Measurements from ENCODE around the gene EIPR1. TPM values are rescaled to one million over a fixed set of nuclear protein-coding genes. Genes with fewer than 3 reads are reported as not detected.
A peak's percentile ranks its signal among the peaks of the same experiment; 100 is the strongest.

EIPR1 gene
- total RNA-seq, 4 donors from 2014 or later, result 26.1 to 51.6 (median 40.0) TPM

DNA sequence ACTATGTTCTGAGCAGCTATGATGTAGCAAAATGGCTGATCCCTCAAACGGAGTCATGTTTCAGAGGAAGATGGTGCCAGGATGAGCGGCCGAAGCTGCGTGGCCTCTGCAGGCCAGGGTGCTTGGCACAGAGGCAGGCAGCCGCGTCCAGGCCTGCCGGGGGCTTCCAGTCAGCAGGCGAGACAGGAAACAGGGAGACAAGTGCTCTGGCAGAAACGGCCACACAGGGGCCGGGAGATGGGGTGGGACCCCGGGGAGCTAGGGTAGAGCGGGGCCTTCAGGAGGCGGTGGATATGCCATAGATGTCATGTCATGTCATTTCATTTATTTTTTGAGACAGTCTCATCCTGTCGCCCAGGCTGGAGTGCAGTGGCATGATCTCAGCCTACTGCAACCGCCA lies 50.7 kb downstream of the EIPR1 start:
- Histone ChIP-seq H3K36me3 (no peaks in the 10 kb centered on the region), H3K4me3 (replicated peaks in 1 of 3) (no peak overlapping the region), H3K4me1 (peaks cover 11 to 13% of the 10 kb centered on the region in 2 donors), H3K27me3 (no peaks in the 10 kb centered on the region), H3K27ac (peak overlapping the region in 1 of 3 donors; percentile 24), H3K9me3 (no peaks in the 10 kb centered on the region)
- WGBS, 2 donors, result 90 to 93% methylated on average over 15 of the region's 15 CpGs
- intact Hi-C loops (cut with DNase I), result no loop called here
- TF ChIP-seq POLR2A (IDR thresholded peaks at IDR 0.05) (no peak), CTCF (IDR thresholded peaks at IDR 0.05) (no peak)
- DNase-seq, result no peak

DNA sequence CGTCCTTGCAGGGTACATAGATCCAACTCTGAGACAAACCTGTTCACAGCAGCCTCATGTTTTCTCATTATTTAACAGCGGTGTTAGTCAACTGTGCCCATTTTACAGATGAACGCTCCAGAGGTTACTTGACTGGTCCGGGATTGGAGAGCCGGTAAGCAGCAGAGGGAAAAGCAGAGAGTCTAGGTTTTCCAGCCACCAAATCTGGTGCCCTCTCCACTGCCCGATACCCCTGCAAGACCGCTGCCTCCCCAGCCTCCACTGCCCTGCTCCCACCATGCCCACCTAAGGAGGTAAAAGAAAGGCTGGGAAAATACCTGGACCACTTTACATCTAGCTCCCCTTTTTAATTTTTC lies 51.5 kb downstream of the EIPR1 start:
- intact Hi-C loops (cut with DNase I), result no loop called here
- WGBS, 2 donors, result 79 to 88% methylated on average over 7 of the region's 7 CpGs
- no peak for DNase-seq
- H3K36me3 ChIP-seq, result no peaks in the 10 kb centered on the region
- no peak overlapping the region for H3K27ac ChIP-seq
- no peak overlapping the region for H3K4me3 ChIP-seq (replicated peaks in 1 of 3)
- no peaks in the 10 kb centered on the region for H3K27me3 ChIP-seq
- no peaks in the 10 kb centered on the region for H3K9me3 ChIP-seq
- TF ChIP-seq POLR2A (IDR thresholded peaks at IDR 0.05), result no peak
- no peak for TF ChIP-seq CTCF (IDR thresholded peaks at IDR 0.05)
- H3K4me1 ChIP-seq, result peaks cover 13 to 16% of the 10 kb centered on the region in 2 donors

GRCh38 chr2:3325458-3326181 lies 52.0 kb downstream of the EIPR1 start:
- Histone ChIP-seq H3K27ac (no peak overlapping the region), H3K36me3 (no peaks in the 10 kb centered on the region), H3K4me3 (replicated peaks in 1 of 3) (no peak overlapping the region), H3K27me3 (no peaks in the 10 kb centered on the region), H3K4me1 (peaks cover 13 to 16% of the 10 kb centered on the region in 2 donors), H3K9me3 (no peaks in the 10 kb centered on the region)
- intact Hi-C loops (cut with DNase I), result no loop called here
- TF ChIP-seq POLR2A (IDR thresholded peaks at IDR 0.05) (no peak), CTCF (IDR thresholded peaks at IDR 0.05) (no peak)
- peak; percentile 35 to 42 for DNase-seq
- 77 to 86% methylated on average over 11 of the region's 11 CpGs for WGBS, 2 donors

DNA sequence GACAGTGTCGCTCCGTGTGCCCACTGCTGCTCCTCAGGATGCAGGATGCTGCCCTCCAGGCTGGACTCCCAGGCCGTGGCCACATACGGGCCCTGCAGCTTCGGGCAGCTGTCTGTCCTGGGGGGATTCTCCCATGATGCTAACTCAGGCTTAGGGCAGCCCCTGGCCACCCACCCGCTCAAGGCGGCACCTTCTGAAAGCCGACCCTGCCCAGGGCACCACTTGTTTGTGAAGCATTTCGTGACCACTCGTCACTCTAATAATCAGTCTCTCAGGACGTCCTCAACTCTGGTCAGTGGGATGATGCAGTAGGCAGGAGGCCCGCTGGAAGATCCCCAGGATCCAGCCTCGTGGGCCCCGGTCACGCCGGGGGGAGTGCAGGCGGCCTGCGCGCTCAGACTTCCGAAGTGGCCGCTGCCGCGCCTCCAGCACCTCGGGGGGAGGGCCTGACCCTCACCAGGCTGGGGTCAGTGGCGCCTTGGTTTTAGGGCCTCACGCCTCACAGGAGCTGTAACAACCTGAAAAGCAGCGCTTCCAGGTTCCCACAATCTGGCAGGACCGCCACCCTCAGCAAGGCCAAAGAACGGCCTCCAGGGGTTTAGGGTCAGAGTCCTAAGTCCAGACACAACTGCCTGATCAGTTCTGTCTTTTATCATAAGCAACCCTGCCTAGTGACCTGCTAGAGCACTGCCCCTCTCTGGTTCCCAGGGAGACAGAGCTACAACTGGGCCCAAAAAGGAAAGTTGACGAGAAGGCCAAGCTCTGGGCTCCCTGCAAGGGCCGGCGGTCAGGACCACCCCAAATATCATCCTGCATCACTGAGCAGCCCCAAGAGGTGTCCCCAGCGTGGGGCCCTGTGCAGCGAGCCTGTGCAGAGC lies 53.0 kb downstream of the EIPR1 start:
- Histone ChIP-seq H3K9me3 (no peaks in the 10 kb centered on the region), H3K27ac (no peak overlapping the region), H3K27me3 (no peaks in the 10 kb centered on the region), H3K36me3 (no peaks in the 10 kb centered on the region), H3K4me1 (peaks cover 11 to 13% of the 10 kb centered on the region in 2 donors), H3K4me3 (replicated peaks in 1 of 3) (no peak overlapping the region)
- no peak for DNase-seq
- 94 to 96% methylated on average over 24 to 26 of the region's 34 CpGs for WGBS, 2 donors
- intact Hi-C loops (cut with DNase I), result no loop called here
- no peak for TF ChIP-seq POLR2A (IDR thresholded peaks at IDR 0.05)
- TF ChIP-seq CTCF (IDR thresholded peaks at IDR 0.05), result no peak

DNA sequence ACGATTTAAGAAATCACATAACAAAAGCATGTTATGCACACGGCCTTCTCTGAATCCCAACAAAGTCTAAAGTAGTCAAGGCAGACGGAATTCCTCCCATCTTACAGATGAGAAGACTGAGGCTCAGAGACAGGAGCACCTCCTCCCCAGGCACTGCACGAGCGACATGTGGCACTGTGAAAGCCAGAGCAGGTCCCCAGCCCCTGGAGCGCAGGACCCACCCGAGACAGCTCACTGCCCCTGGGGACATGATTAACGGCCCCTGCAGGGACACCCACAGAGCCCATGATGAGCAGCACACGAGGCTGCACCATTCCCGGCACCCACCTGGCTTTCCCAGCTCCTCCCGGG lies 53.6 kb downstream of the EIPR1 start:
- no peak for TF ChIP-seq CTCF (IDR thresholded peaks at IDR 0.05)
- H3K27me3 ChIP-seq, result no peaks in the 10 kb centered on the region
- H3K27ac ChIP-seq, result no peak overlapping the region
- 90 to 97% methylated on average over 9 to 10 of the region's 11 CpGs for WGBS, 2 donors
- no peak for DNase-seq
- intact Hi-C loops (cut with DNase I), result no loop called here
- no peaks in the 10 kb centered on the region for H3K36me3 ChIP-seq
- no peaks in the 10 kb centered on the region for H3K9me3 ChIP-seq
- peaks cover 8 to 10% of the 10 kb centered on the region in 2 donors for H3K4me1 ChIP-seq
- no peak overlapping the region for H3K4me3 ChIP-seq (replicated peaks in 1 of 3)
